Amygdala (tissue), 56 donors: ENCODE results near the gene TTC6.
"Not testable (repeated sequence)": the region's sequence is repeated elsewhere in the genome, so short reads cannot be mapped to it uniquely, and the experiment has no call there.

Experiments
- DNase-seq, 56 donors: peaks; one replicate each; lab custom pipeline; 2025; lab: John Stamatoyannopoulos, UW

The TTC6 gene

GRCh38 chr14:37594971-37595808 is at the start of gene TTC6, which contains the start of gene FOXA1:
Gene TTC6, plus strand, starts transcription at chr14:37595629. Its CDS starts 26,436 bp downstream, at chr14:37622065.
Gene FOXA1, minus strand, starts transcription at chr14:37595249. Its CDS starts 277 bp downstream, at chr14:37594972.
- no peak for DNase-seq

- no peak for DNase-seq
Measured at GRCh38 chr14:37546621-37547447, 48.6 kb upstream of the TTC6 start.

- DNase-seq: no peak
Measured at GRCh38 chr14:37550511-37550910, 44.9 kb upstream of the TTC6 start.

- no peak for DNase-seq
Measured at GRCh38 chr14:37551119-37551518, 44.3 kb upstream of the TTC6 start.

GRCh38 chr14:37553935-37554550 is 41.4 kb upstream of the TTC6 start:
- DNase-seq: no peak

GRCh38 chr14:37555596-37555995 is 39.8 kb upstream of the TTC6 start:
- not testable (repeated sequence) for DNase-seq

GRCh38 chr14:37558740-37559139 is 36.7 kb upstream of the TTC6 start:
- no peak for DNase-seq

GRCh38 chr14:37559386-37559785 is 36.0 kb upstream of the TTC6 start:
- DNase-seq: no peak

- no peak for DNase-seq
Measured at GRCh38 chr14:37563189-37563588, 32.2 kb upstream of the TTC6 start.

GRCh38 chr14:37565550-37565949 is 29.9 kb upstream of the TTC6 start:
- DNase-seq: no peak

GRCh38 chr14:37566811-37567371 is 28.5 kb upstream of the TTC6 start:
- no peak for DNase-seq

GRCh38 chr14:37569729-37570128 is 25.7 kb upstream of the TTC6 start:
- DNase-seq: no peak

GRCh38 chr14:37571391-37571790 is 24.0 kb upstream of the TTC6 start:
- DNase-seq: no peak

- DNase-seq: no peak
Measured at GRCh38 chr14:37573356-37573755, 22.1 kb upstream of the TTC6 start.

- DNase-seq: no peak
Measured at GRCh38 chr14:37579274-37579673, 16.2 kb upstream of the TTC6 start.

- no peak for DNase-seq
Measured at GRCh38 chr14:37580146-37580545, 15.3 kb upstream of the TTC6 start.

- DNase-seq: no peak
Measured at GRCh38 chr14:37583358-37584210, 11.8 kb upstream of the TTC6 start.

GRCh38 chr14:37584211-37585100 is 11.0 kb upstream of the TTC6 start:
- DNase-seq: no peak

- no peak for DNase-seq
Measured at GRCh38 chr14:37585101-37585511, 10.3 kb upstream of the TTC6 start.
